ENCODE measurements around the gene KRT1. TPM values are rescaled to one million over a fixed set of nuclear protein-coding genes. Genes with fewer than 3 reads are reported as not detected.

Gene KRT1
- total RNA-seq, 1 donor from 2014 or later, result not detected

- Histone ChIP-seq H2AFZ (ENCODE audit: low read depth, low read length) (no peak overlapping the region), H3K9me3 (ENCODE audit: insufficient read depth, low read depth, low read length) (no peaks in the 10 kb centered on the region), H4K20me1 (ENCODE audit: insufficient read depth, low read length) (no peaks in the 10 kb centered on the region), H3K36me3 (ENCODE audit: insufficient read depth, low read length) (no peaks in the 10 kb centered on the region), H3K4me3 (ENCODE audit: insufficient read depth, low read depth, low read length) (no peak overlapping the region), H3K4me1 (ENCODE audit: insufficient read depth, low read length) (no peaks in the 10 kb centered on the region), H3K79me2 (ENCODE audit: insufficient read depth, low read length) (no peaks in the 10 kb centered on the region), H3K27ac (ENCODE audit: low read depth, low read length) (no peak overlapping the region), H3K27me3 (ENCODE audit: insufficient read depth, low read length) (peaks cover 28% of the 10 kb centered on the region), H3K4me2 (ENCODE audit: low read length) (no peak overlapping the region), H3K9ac (ENCODE audit: low read length) (no peak overlapping the region)
- DNase-seq (ENCODE audit: low read depth) (no peak), FAIRE-seq (no peak)
- peaks cover 38% of the 10 kb centered on the region for H3K27me3 Mint-ChIP-seq (ENCODE audit: low read depth, unreplicated experiment)
- H3K4me3 Mint-ChIP-seq (ENCODE audit: unreplicated experiment), result no peak overlapping the region
- H3K4me1 Mint-ChIP-seq (ENCODE audit: low read depth, unreplicated experiment), result peaks cover 9% of the 10 kb centered on the region
- H3K9me3 Mint-ChIP-seq (ENCODE audit: unreplicated experiment), result peaks cover 2% of the 10 kb centered on the region
- H3K36me3 Mint-ChIP-seq (ENCODE audit: low read depth, unreplicated experiment), result no peaks in the 10 kb centered on the region
- TF ChIP-seq EZH2 (IDR thresholded peaks at IDR 0.05; ENCODE audit: insufficient read depth, low read length), result no peak
- no peak for TF ChIP-seq CTCF (IDR thresholded peaks at IDR 0.05; ENCODE audit: insufficient read depth, low read depth, low read length)
- no peak overlapping the region for H3K27ac Mint-ChIP-seq (ENCODE audit: unreplicated experiment)
Measured at GRCh38 chr12:52676163-52676562, 4.0 kb downstream of the KRT1 start.

GRCh38 chr12:52675301-52675701 lies 4.9 kb downstream of the KRT1 start:
- Mint-ChIP-seq H3K4me3 (ENCODE audit: unreplicated experiment) (no peak overlapping the region), H3K27me3 (ENCODE audit: low read depth, unreplicated experiment) (peaks cover 33% of the 10 kb centered on the region), H3K27ac (ENCODE audit: unreplicated experiment) (no peak overlapping the region), H3K9me3 (ENCODE audit: unreplicated experiment) (peaks cover 2% of the 10 kb centered on the region), H3K4me1 (ENCODE audit: low read depth, unreplicated experiment) (peaks cover 9% of the 10 kb centered on the region), H3K36me3 (ENCODE audit: low read depth, unreplicated experiment) (no peaks in the 10 kb centered on the region)
- no peaks in the 10 kb centered on the region for H3K79me2 ChIP-seq (ENCODE audit: insufficient read depth, low read length)
- no peak for TF ChIP-seq CTCF (IDR thresholded peaks at IDR 0.05; ENCODE audit: insufficient read depth, low read depth, low read length)
- TF ChIP-seq EZH2 (IDR thresholded peaks at IDR 0.05; ENCODE audit: insufficient read depth, low read length), result no peak
- H3K27ac ChIP-seq (ENCODE audit: low read depth, low read length), result no peak overlapping the region
- no peaks in the 10 kb centered on the region for H4K20me1 ChIP-seq (ENCODE audit: insufficient read depth, low read length)
- no peaks in the 10 kb centered on the region for H3K4me1 ChIP-seq (ENCODE audit: insufficient read depth, low read length)
- H3K27me3 ChIP-seq (ENCODE audit: insufficient read depth, low read length), result peaks cover 31% of the 10 kb centered on the region
- DNase-seq (ENCODE audit: low read depth) (no peak), FAIRE-seq (no peak)
- no peak overlapping the region for H3K4me2 ChIP-seq (ENCODE audit: low read length)
- no peak overlapping the region for H3K9ac ChIP-seq (ENCODE audit: low read length)
- H2AFZ ChIP-seq (ENCODE audit: low read depth, low read length), result no peak overlapping the region
- H3K9me3 ChIP-seq (ENCODE audit: insufficient read depth, low read depth, low read length), result no peaks in the 10 kb centered on the region
- no peaks in the 10 kb centered on the region for H3K36me3 ChIP-seq (ENCODE audit: insufficient read depth, low read length)
- H3K4me3 ChIP-seq (ENCODE audit: insufficient read depth, low read depth, low read length), result no peak overlapping the region

- FAIRE-seq, result no peak
- H3K27me3 ChIP-seq (ENCODE audit: insufficient read depth, low read length), result peaks cover 28% of the 10 kb centered on the region
- peaks cover 27% of the 10 kb centered on the region for H3K27me3 Mint-ChIP-seq (ENCODE audit: low read depth, unreplicated experiment)
Measured at GRCh38 chr12:52674433-52674775, 5.8 kb downstream of the KRT1 start.

More at GRCh38 chr12:52674433-52674775, 5.8 kb downstream of the KRT1 start:
- H2AFZ ChIP-seq (ENCODE audit: low read depth, low read length), result no peak overlapping the region
- H3K9me3 ChIP-seq (ENCODE audit: insufficient read depth, low read depth, low read length), result no peaks in the 10 kb centered on the region
- H3K27ac ChIP-seq (ENCODE audit: low read depth, low read length), result no peak overlapping the region
- Mint-ChIP-seq H3K9me3 (ENCODE audit: unreplicated experiment) (peaks cover 2% of the 10 kb centered on the region), H3K36me3 (ENCODE audit: low read depth, unreplicated experiment) (no peaks in the 10 kb centered on the region), H3K27ac (ENCODE audit: unreplicated experiment) (no peak overlapping the region), H3K4me1 (ENCODE audit: low read depth, unreplicated experiment) (peaks cover 9% of the 10 kb centered on the region), H3K4me3 (ENCODE audit: unreplicated experiment) (no peak overlapping the region)
- TF ChIP-seq EZH2 (IDR thresholded peaks at IDR 0.05; ENCODE audit: insufficient read depth, low read length) (no peak), CTCF (IDR thresholded peaks at IDR 0.05; ENCODE audit: insufficient read depth, low read depth, low read length) (no peak)
- no peaks in the 10 kb centered on the region for H3K36me3 ChIP-seq (ENCODE audit: insufficient read depth, low read length)
- no peaks in the 10 kb centered on the region for H4K20me1 ChIP-seq (ENCODE audit: insufficient read depth, low read length)
- no peak overlapping the region for H3K4me2 ChIP-seq (ENCODE audit: low read length)
- H3K79me2 ChIP-seq (ENCODE audit: insufficient read depth, low read length), result no peaks in the 10 kb centered on the region
- no peaks in the 10 kb centered on the region for H3K4me1 ChIP-seq (ENCODE audit: insufficient read depth, low read length)
- H3K9ac ChIP-seq (ENCODE audit: low read length), result no peak overlapping the region
- no peak for DNase-seq (ENCODE audit: low read depth)
- H3K4me3 ChIP-seq (ENCODE audit: insufficient read depth, low read depth, low read length), result no peak overlapping the region

All from astrocyte (in vitro differentiated cells and primary cell).